GM12878 (cell line): ENCODE data around the gene RARB. TPM values are rescaled to one million over a fixed set of nuclear protein-coding genes. Genes with fewer than 3 reads are reported as not detected.

Experiments
- ATAC-seq: fragments of 200-7000 bp; cut with Tn5 transposase; 3 replicates; pipeline ENCODE4 v1.9.1; 2020; ENCODE audit warnings: mild to moderate bottlenecking, moderate library complexity
- BruUV-seq: library from RNA; stranded (reverse); fragments of 400-500 nt; replicated peaks from 2 replicates; lab custom pipeline; 2021; lab: Mats Ljungman, UMichigan
- CTCF ChIA-PET: fragments of 300-600 bp; sonication (Branson Sonifier 250); formaldehyde crosslinking; extraction: SDS; loops from one replicate; lab custom pipeline; 2021; ENCODE audit warnings: inconsistent platforms; lab: Yijun Ruan, JAX
- POLR2A ChIA-PET: fragments of 350-600 bp; formaldehyde crosslinking; extraction: SDS; loops from one replicate; lab custom pipeline; 2021; ENCODE audit warnings: inconsistent platforms; lab: Charles Lee
- RAD21 ChIA-PET: fragments of 300-600 bp; sonication (Branson Sonifier 250); formaldehyde crosslinking; loops from one replicate; lab custom pipeline; 2023; ENCODE audit warnings: antibody characterized with exemption; ENCODE audit not compliant: unreplicated experiment; lab: Charles Lee
- SMC1A ChIA-PET: fragments of 300-600 bp; sonication (Branson Sonifier 250); formaldehyde crosslinking; loops from one replicate; lab custom pipeline; 2023; ENCODE audit not compliant: unreplicated experiment, uncharacterized antibody; lab: Charles Lee
- DNase-seq: peaks from one replicate; pipeline ENCODE4 v3.0.0-alpha.2; 2011; ENCODE audit warnings: low read depth, low spot score
- FAIRE-seq: peaks from 3 replicates; lab custom pipeline; 2011; peaks lifted over from hg19 to GRCh38; lab: Jason Lieb, UNC
- H2AFZ ChIP-seq: 2 replicates; pipeline ENCODE4 v1.6.0; 2011; ENCODE audit warnings: low read depth, low read length, control low read depth; ENCODE audit not compliant: control insufficient read depth
- H3K27ac ChIP-seq: 2 replicates; pipeline ENCODE4 v1.5.1; 2011; ENCODE audit warnings: control low read depth; ENCODE audit not compliant: control insufficient read depth, insufficient read depth
- H3K27me3 ChIP-seq, 2 experiments: replicated peaks in 1 of 2; 2 replicates each; pipeline versions ENCODE4 v1.6.0 to v1.6.1; 2011; ENCODE audit warnings: low read length in 1 of 2; ENCODE audit not compliant: control insufficient read depth in 2 of 2, insufficient read depth in 2 of 2
- H3K36me3 ChIP-seq, 2 experiments: 2 replicates each; pipeline ENCODE4 v1.5.1; 2011; ENCODE audit warnings: low read length in 1 of 2; ENCODE audit not compliant: control insufficient read depth in 2 of 2, insufficient read depth in 2 of 2
- H3K4me1 ChIP-seq: 2 replicates; pipeline ENCODE4 v1.6.1; 2011; ENCODE audit warnings: mild to moderate bottlenecking, low read length, moderate library complexity, mixed read lengths; ENCODE audit not compliant: control insufficient read depth, insufficient read depth
- H3K4me2 ChIP-seq: 2 replicates; pipeline ENCODE4 v1.6.0; 2011; ENCODE audit warnings: control low read depth; ENCODE audit not compliant: control insufficient read depth, insufficient read depth
- H3K4me3 ChIP-seq: fragments of 200-600 bp; sonication (generic); 2 replicates; pipeline ENCODE4 v1.5.1; 2016
- H3K79me2 ChIP-seq: 2 replicates; pipeline ENCODE4 v1.6.0; 2011; ENCODE audit warnings: low read length; ENCODE audit not compliant: control insufficient read depth, insufficient read depth
- H3K9ac ChIP-seq: 2 replicates; pipeline ENCODE4 v1.8.0; 2011; ENCODE audit warnings: low read length, control low read depth, mixed read lengths; ENCODE audit not compliant: control insufficient read depth, insufficient read depth
- H3K9me3 ChIP-seq: replicated peaks from 3 replicates; pipeline ENCODE4 v1.5.1; 2011; ENCODE audit warnings: mild to moderate bottlenecking, low read length; ENCODE audit not compliant: control insufficient read depth, insufficient read depth
- H4K20me1 ChIP-seq: 2 replicates; pipeline ENCODE4 v1.6.0; 2011; ENCODE audit not compliant: control insufficient read depth, insufficient read depth
- ATF3 ChIP-seq: IDR thresholded peaks from 2 replicates; pipeline ENCODE4 v1.6.1; 2011; ENCODE audit warnings: low read depth, mild to moderate bottlenecking, low read length, moderate library complexity, borderline replicate concordance; ENCODE audit errors: extremely low read depth
- BCL11A ChIP-seq: IDR thresholded peaks from 2 replicates; pipeline ENCODE4 v1.6.1; 2011; ENCODE audit warnings: low read depth, low read length
- GATAD2B ChIP-seq: fragments of 450-650 bp; conservative IDR thresholded peaks from 2 replicates; pipeline ENCODE4 v1.6.1; 2017; ENCODE audit warnings: low read depth, mild to moderate bottlenecking, moderate library complexity
- HCFC1 ChIP-seq: fragments of 150-350 bp; IDR thresholded peaks from 2 replicates; pipeline ENCODE4 v1.6.1; 2014; ENCODE audit warnings: low read length
- IRF4 ChIP-seq: IDR thresholded peaks from 2 replicates; pipeline ENCODE4 v1.6.1; 2011; ENCODE audit warnings: low read depth, low read length
- PBX3 ChIP-seq: IDR thresholded peaks from 2 replicates; pipeline ENCODE4 v1.6.1; 2011; ENCODE audit warnings: mild to moderate bottlenecking, low read depth, low read length, moderate library complexity; ENCODE audit not compliant: insufficient replicate concordance
- USF1 ChIP-seq: IDR thresholded peaks from 2 replicates; pipeline ENCODE4 v1.6.1; 2011; ENCODE audit warnings: borderline replicate concordance, low read depth, mild to moderate bottlenecking, moderate library complexity, mixed read lengths, low read length; ENCODE audit not compliant: insufficient read depth; ENCODE audit errors: extremely low read length
- ZNF592 ChIP-seq: fragments of 450-650 bp; IDR thresholded peaks from 2 replicates; pipeline ENCODE4 v1.6.1; 2017; ENCODE audit warnings: mild to moderate bottlenecking, moderate library complexity
- ZNF687 ChIP-seq: fragments of 450-650 bp; IDR thresholded peaks from 2 replicates; pipeline ENCODE4 v1.6.1; 2017; ENCODE audit warnings: mild to moderate bottlenecking, moderate library complexity
- WGBS: methylation state at CpG from one replicate; pipeline ENCODE4 v1.1.6; 2016; ENCODE audit warnings: low lambda C conversion rate; ENCODE audit not compliant: insufficient replicate concordance, insufficient coverage; ENCODE audit errors: missing lambda C conversion rate; 5-methylcytosine and 5-hydroxymethylcytosine counted together
- in situ Hi-C: fragments of 300-500 bp; cut with MboI; formaldehyde crosslinking; loops from 9 replicates; pipeline ENCODE4 v1.14.3; 2018; ENCODE audit warnings: mixed read lengths
- intact Hi-C: fragments of 100-400 bp; cut with micrococcal nuclease; formaldehyde crosslinking; loops from one replicate; pipeline ENCODE4 v1.14.2; 2022; ENCODE audit not compliant: unreplicated experiment
- polyA plus RNA-seq, 11 experiments: library from polyadenylated mRNA; depleted of rRNA in 4 of 11; unstranded in 6 of 11; stranded (reverse) in 5 of 11; fragments of >200 nt; fragmentation: Nextera tagmentation in 4 of 11; fragmentation: Illumina TruSeq in 1 of 11; extraction: Ambion mirVana in 4 of 11; extraction: Trizol in 1 of 11; gene quantifications; 1 replicate in 1 of 11; 2 replicates in 10 of 11; pipeline versions ENCODE4 v1.2.1 to v1.2.3, GENCODE V29; 2011 to 2016; ENCODE audit warnings: inconsistent platforms in 2 of 11, missing spikeins in 2 of 11, low read depth in 1 of 11
- total RNA-seq, 4 experiments: library from RNA; depleted of rRNA in 3 of 4; stranded (reverse); fragments of >200 nt in 3 of 4; fragmentation: Illumina TruSeq in 1 of 4; extraction: Trizol in 1 of 4; gene quantifications; 2 replicates each; pipeline versions ENCODE4 v1.2.1 to v1.2.3, GENCODE V29; 2013 to 2021

RARB gene
- total and polyA plus RNA-seq, 10 of the 15 experiments (the other 5 are each of a cell fraction or from before 2014, with no cell fraction given), result 0.05 to 0.06 TPM; not detected in 8

GRCh38 chr3:25619382-25619781 lies 191.3 kb downstream of the RARB start (continued):
- no peak for TF ChIP-seq USF1

GRCh38 chr3:25620493-25620892 lies 192.4 kb downstream of the RARB start:
- H3K4me3 ChIP-seq, result no peak overlapping the region
- ATAC-seq (no peak), DNase-seq (no peak), FAIRE-seq (no peak)
- intact Hi-C loops, result no loop called here
- H3K27me3 ChIP-seq, result no peaks in the 10 kb centered on the region
- H2AFZ ChIP-seq, result no peak overlapping the region
- H4K20me1 ChIP-seq, result no peaks in the 10 kb centered on the region
- H3K79me2 ChIP-seq, result no peaks in the 10 kb centered on the region
- ChIA-PET CTCF (interaction anchor here (1.0 kb wide), 1 partner anchor 16 kb away, joined by 3 read pairs; no protein-coding TSS in a partner anchor), SMC1A (interaction anchor here (0.7 to 1.4 kb wide), 2 partner anchors 13 to 41 kb away, joined by 3 read pairs; no protein-coding TSS in a partner anchor), POLR2A (no interaction called here), RAD21 (no interaction called here)
- no TSS peak for BruUV-seq
- H3K4me1 ChIP-seq, result no peaks in the 10 kb centered on the region
- H3K27ac ChIP-seq, result no peak overlapping the region
- H3K4me2 ChIP-seq, result no peak overlapping the region
- H3K9me3 ChIP-seq, result no peaks in the 10 kb centered on the region
- in situ Hi-C loops, result no loop called here
- no peak overlapping the region for H3K9ac ChIP-seq
- WGBS, result 98% methylated on average over 5 of the region's 5 CpGs
- H3K36me3 ChIP-seq, result peaks cover 0 to 11% of the 10 kb centered on the region in 2 experiments
- TF ChIP-seq HCFC1 (no peak), GATAD2B (no peak), ZNF592 (no peak), PBX3 (no peak), IRF4 (no peak), ZNF687 (no peak), ATF3 (no peak), BCL11A (no peak)
